Skeletal muscle cell (primary cell): Measurements from ENCODE around the gene SESN1.
"Not testable (repeated sequence)": the region's sequence is repeated elsewhere in the genome, so short reads cannot be mapped to it uniquely, and the experiment has no call there.

Experiments used
- DNase-seq: peaks from one replicate; pipeline ENCODE4 v3.0.0-alpha.2; 2010; ENCODE audit warnings: low read depth
- H3K4me3 ChIP-seq: 2 replicates; pipeline ENCODE4 v1.5.1; 2011; ENCODE audit warnings: low read depth, mild to moderate bottlenecking, control low read depth, low read length, moderate library complexity

The SESN1 gene

DNA sequence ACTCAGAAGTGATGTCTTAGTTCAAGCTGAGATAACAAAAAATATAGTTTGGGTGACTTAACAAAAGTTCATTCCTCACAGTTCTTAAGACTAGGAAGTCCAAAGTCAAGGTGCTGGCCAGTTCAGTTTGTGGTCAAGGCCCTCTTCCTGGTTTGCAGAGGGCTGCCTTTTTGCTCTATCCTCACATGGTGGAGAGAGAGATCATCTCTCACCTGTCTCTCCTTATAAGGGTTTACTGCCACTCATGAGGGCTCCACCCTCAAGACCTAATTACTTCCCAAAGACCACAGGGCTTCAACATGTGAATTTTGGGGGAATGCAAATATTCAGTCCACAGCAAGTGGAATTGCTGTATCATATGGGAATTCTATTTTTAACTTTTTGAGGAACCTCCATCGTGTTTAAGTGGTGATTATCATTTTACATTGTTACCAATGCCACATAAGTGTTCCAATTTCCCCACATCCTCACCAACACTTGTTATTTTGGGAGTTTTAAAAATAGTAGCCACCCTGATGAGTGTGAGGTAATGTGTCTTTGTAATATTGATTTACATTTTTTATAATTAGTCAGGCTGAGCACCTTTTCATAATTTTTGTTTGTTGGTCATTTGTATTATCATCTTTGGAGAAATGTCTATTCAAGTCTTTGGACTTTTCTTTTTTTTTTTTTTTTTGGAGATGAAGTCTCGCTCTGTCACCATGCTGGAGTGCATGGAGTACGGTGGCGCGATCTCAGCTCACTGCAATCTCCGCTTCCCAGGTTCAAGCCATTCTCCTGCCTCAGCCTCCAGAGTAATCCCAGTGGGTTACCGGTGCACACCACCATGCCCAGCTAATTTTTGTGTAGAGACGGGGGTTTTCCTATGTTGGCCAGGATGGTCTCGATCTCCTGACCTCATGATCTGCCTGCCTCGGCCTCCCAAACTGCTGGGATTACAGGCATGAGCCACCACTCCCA, 112.2 kb downstream of the SESN1 start:
- H3K4me3 ChIP-seq = no peak overlapping the region
- DNase-seq = no peak

DNA sequence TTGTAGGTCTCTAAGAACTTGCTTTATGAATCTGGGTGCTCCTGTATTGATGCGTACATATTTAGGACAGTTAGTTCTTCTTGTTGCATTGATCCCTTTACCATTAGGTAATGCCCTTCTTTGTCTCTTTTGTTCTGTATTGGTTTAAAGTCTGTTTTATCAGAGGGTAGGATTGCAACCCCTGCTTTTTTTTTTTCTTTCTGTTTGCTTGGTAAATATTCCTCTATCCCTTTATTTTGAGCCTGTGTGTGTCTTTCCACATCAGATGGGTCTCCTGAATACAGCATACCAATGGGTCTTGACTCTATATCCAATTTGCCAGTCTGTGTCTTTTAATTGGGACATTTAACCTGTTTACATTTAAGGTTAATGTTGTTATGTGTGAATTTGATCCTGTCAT, 116.0 kb downstream of the SESN1 start:
- DNase-seq = not testable (repeated sequence)

DNA sequence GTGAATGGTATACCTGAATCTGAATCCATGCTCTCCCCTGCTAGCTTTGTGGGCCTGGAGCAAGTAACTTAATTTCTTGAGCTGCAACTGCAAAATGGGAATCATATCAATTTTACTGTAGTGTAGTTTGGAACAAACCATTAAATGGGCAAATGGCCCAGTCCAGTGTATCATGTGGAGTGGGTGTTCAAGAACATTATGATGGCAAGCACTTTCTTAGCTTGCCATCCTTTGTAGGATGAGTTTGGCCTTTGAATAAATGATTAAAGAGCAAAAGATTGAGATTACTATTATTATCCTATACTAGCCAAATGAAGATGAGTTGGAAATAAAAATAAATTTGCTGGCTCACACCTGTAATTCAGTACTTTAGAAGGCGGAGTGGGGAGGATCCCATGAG, 120.4 kb downstream of the SESN1 start:
- no peak overlapping the region for H3K4me3 ChIP-seq
- no peak for DNase-seq

More for the DNA sequence above, 116.0 kb downstream of the SESN1 start:
- H3K4me3 ChIP-seq = not testable (repeated sequence)

DNA sequence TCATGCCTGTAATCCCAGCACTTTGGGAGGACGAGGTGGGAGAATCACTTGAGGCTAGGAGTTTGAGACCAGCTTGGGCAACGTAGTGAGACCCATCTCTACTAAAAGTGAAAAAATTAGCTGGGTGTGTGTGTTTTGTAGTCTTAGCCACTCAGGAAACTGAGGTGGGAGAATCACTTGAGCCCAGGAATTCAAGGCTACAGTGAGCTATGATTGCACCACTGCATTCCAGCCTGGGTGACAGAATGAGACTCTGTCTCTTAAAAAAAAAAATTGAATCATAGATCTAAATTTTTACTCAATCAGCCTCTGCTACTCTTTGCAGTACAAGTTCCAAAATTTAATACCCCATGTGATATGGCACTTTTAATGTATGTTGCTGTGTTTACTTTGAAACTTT, 124.9 kb downstream of the SESN1 start:
- DNase-seq = no peak
- no peak overlapping the region for H3K4me3 ChIP-seq

DNA sequence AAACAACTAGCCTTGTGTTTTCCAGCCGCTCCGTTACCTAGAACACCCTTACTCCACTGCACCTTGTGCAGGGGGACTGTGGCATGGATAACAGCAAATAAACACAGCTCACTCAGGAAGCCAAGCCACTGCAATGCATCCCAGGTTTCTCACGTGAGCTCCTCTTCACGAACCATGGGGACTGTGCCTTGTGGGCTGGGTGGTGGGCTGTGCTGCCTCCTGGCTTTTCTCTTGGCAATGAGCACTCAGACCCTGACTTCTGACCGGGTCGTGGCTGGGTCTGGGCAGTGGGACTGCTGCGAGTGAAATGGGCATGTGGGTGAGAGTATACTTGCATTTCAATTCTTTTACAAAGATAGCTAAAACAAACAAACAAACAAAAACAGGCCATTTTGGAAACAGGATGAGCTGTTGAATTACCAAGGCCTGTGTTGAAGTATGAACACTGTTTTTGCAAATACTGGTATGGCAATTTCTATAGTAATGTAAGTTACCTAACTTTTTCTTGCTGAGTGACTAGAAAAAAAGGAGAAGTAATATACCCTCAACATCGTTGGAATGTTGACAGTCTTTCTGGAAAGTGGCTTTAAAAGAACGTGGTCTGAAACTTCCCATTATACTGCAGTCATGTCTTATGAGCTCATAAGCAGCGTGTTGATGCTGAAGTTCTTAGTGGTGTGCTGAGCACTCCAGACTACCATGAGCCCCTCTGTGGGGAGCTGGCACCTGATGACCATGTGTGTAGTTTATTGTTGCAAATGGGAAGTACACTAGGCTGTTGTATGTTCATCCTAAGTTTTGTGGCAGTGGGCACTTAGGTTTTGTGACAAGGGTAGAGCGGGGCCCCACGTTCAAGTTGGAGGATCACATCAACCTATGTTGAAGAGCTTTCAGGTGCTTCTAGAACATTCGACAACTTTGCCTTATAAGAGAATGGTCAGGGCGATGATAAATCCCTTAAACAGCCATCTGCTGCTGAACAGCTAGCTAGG, 126.0 kb downstream of the SESN1 start:
- H3K4me3 ChIP-seq = no peak overlapping the region
- DNase-seq = no peak

DNA sequence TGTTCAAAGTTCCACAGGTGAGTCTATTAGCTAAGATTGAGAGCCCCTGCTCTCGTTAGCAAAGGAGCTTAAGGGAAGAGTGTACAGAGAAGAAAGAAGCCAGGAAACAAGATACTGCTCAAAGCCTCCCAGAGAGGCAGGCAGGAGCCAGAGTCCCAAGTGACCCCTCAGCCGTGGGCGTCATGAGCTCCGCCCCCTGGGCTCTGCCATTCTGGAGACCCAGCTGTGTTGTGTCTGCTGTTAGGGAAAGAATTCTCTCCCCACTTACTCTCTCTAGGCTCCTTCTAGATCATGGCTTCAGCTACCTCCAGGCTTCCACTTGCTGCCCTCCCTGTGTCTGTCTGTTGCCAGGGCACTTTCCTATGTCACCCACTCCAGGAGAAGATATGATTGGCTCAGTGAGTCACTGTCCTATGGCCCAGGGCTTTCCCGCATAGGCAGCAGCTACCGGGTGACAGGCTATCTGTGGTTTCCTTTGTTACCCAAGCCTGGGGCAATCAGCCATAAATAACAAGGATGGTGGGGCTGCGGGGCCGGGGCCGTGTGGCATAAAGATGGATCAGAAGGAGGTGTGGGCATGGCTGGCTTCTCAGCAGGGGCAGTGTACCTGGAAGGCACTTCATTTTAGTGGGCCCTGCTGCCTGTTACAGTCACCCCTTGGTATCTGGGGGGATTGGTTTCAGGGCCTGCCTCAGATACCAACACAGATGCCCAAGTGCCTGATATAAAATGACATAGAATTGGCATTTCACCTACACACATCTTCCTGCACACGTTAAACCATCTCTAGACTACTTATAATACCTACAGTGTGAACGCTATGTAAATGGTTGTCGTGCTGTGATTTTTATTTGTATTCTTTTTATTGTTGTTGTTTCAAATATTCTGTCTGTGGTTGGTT, 127.5 kb downstream of the SESN1 start:
- no peak overlapping the region for H3K4me3 ChIP-seq
- no peak for DNase-seq

DNA sequence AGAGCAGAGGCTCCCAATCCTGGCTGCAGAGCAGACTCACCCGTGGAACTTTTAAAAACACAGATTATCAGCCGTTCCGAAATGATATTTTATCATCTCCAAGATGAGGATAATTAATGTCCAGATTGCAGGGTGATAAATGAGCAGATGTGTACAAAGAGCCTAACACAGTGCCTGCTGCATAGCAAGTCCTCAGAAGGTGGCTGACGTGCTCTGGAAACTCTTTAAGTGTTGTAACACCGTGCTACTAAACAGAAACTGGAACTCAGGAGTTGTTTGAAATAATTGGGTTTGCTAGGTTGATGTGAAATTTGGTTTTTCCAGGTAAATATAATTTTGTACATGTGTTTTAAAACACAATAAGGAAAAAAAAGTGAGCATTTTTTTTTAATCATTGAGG, 128.4 kb downstream of the SESN1 start:
- no peak for DNase-seq
- H3K4me3 ChIP-seq = no peak overlapping the region

DNA sequence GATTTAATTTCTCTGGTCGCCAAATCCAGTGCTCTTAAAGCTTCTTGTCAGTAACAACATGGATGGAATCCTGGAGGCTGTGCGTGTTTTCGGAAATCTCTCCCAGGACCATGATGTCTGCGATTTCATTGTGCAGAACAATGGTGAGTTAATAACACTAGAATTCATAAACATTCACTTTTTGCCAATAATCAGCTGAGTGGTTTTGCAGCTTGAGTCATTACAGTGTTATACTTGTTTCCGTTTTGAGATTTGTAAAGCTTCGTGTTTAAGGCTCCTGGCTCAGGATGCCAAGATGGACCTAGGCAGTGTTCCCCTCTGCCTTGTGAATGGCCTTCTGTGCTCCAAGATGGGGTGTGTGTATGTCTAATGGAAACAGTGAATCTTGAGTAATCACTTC, 132.7 kb downstream of the SESN1 start:
- H3K4me3 ChIP-seq = no peak overlapping the region
- peak; percentile 75 for DNase-seq

DNA sequence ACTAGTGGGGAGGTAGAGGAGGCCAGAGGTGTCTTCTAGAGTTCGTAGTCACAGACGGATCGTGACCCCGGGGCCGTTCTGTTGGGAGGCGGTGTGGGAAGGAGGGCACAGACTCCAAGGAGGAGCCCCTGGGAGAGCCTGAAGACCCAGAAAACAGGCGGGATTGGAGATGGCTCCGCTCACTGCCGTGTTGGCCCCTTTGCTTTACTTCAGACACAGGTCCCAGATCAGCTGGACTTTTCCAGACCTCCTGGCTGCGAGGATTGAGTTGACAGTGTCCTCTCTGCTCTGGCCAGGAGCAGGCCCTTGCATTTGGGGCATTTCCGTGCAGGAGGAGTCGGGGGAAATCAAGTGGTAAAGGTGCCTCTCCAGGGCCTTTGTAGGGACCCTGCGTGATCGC, 133.6 kb downstream of the SESN1 start:
- no peak for DNase-seq
- H3K4me3 ChIP-seq = no peak overlapping the region

DNA sequence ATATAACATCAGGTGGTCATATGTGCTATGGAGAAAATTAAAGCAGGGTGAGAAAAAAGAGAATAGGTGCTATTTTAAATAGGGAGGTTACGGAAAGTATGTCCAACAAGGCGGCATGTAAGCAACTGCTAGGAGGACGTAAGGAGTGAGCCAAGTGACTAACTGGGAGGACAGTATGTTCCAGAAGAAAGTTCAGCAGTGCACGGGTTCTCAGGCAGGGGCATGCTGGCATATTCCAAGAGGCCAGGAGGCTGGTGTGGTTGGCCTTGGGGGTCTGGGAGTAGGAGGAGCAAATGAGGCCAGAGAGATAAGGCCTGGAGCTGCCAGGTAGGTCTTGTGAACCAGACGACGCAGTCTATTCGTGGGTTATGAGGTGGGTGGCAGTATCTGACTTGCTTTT, 134.0 kb downstream of the SESN1 start:
- DNase-seq = no peak
- no peak overlapping the region for H3K4me3 ChIP-seq

DNA sequence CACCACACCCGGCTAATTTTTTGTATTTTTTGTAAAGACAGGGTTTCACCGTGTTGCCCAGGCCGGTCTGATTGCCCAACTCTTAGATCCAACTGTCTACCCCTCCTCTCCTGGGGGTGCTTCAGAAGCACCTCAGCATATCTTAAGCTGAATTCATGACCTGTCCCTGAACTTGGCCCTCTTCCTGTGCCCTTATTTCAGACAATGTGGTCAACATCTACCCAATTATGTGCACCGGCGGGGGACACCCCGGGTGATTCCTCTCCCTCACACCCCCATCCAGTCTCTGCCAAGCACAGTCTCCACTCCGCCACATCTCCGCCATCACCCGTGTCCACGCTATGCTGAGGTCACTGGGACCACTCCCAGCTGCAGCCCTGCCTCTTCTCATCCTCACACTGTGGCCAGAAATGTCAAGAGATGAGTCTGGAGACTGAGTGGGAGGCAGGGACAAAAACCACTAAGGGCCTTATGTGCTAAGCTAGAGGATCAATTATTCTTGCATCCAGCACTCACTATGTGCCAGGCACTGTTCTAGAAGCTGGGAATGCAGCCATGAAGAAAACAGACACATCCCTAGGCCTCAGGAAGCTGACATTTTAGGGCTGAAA, 134.6 kb downstream of the SESN1 start:
- no peak for DNase-seq
- no peak overlapping the region for H3K4me3 ChIP-seq

DNA sequence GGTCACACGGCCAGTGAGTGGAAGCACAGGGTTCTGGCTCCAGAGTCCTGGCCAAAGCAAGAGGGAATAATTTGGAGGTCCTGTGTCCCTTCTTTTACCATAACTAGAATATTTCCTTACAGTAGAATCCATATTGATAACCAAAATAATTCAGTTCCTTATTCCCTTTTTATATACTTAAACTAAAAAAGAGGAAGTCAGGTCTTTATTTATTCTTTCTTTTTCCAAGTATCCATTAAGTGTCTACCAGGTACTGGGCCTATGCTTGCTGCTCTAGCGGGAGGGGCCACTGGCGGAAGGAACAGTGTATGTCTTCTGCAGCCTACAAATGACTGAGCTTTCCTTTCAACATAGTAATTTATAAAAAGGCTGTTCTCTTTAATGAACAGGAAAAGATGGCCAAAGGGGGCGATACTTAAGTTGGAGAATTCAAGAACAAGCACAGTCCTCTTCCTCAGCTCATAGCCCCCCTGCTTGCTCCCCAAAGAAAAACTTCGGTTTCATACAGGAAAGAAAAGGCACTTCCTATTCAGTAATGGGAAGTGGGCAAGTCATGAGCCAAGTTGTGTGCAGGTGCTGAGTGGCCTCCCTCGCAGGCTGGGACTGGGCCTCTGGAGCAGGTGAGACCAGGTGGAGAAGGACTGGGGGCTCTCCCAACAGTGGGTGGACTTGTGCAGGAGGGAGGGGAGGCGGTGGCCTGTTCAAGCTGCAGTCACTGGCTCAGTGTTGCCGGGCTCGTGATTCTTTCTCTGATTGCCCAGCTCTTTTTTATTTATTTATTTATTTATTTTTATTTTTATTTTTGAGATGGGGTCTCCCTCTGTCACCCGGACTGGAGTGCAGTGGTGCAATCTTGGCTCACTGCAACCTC, 135.5 kb downstream of the SESN1 start:
- no peak for DNase-seq

DNA sequence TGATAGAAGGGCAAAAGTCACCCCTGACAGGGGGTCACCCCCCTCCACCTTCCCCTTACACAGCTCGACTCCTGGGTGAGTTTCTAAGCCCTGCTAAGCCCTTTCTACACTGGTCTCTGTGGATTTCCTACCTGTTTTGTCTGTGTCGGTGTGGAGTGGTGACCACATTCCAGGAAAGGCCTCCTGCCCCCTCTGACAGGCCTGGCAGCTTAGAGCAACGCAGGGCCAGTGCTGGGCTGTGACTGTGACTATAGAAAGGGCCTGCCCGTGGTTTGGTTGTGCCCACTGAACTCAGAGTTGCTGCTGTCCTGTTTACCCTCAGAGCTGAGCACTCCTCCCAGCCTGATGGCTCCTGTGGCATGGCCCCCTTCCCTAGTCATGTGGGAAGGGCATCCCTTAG, 137.4 kb downstream of the SESN1 start:
- no peak for DNase-seq
- H3K4me3 ChIP-seq = no peak overlapping the region

More for the DNA sequence above, 135.5 kb downstream of the SESN1 start:
- no peak overlapping the region for H3K4me3 ChIP-seq

DNA sequence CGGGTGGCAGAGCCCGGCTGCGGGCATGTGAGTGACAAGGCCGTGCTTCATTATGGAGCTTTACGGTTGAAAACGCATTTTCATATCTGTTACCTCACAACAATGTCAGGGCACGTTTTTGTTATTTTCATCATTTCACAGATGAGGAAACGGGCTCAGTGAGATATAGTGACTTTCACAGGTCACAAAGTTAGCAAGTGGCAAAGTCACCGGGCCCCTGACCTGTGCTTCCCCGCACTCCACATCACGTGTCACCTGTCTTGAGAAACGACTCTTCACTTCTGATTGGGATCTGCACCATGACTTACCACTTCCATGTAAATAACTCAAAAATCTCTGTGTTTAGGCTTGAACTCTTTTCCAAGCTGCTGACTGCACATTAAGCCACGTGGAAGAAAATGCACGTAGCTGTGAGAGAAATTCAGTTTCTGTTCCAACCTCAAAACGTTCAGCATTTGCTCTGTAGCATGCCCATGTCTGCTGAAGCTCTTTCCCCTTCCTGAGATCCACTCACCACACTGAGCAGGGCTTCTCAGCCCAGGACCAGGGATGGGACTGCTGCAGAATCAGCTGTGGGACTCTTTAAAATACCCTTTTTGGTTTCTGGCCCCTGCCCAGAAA, 139.2 kb downstream of the SESN1 start:
- no peak for DNase-seq
- H3K4me3 ChIP-seq = no peak overlapping the region

DNA sequence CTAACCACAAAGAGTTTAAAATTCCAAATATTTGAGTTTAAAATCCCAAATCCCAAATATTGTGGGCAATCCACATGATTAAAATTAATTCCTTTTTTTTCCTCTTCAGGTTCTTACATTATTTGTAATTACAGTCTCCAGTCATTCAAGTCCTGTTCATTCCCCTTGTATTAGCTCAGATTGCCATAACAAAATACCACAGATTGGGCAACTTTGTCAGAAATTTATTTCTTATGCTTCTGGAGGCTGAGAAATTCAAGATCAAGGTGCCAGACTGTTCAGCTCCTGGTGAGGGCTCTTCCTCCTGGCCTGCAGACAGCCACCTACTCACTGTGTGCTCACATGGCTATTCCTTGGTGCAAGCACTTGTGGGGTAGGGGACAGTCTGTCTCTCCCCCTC, 141.0 kb downstream of the SESN1 start:
- H3K4me3 ChIP-seq = no peak overlapping the region
- DNase-seq = no peak

DNA sequence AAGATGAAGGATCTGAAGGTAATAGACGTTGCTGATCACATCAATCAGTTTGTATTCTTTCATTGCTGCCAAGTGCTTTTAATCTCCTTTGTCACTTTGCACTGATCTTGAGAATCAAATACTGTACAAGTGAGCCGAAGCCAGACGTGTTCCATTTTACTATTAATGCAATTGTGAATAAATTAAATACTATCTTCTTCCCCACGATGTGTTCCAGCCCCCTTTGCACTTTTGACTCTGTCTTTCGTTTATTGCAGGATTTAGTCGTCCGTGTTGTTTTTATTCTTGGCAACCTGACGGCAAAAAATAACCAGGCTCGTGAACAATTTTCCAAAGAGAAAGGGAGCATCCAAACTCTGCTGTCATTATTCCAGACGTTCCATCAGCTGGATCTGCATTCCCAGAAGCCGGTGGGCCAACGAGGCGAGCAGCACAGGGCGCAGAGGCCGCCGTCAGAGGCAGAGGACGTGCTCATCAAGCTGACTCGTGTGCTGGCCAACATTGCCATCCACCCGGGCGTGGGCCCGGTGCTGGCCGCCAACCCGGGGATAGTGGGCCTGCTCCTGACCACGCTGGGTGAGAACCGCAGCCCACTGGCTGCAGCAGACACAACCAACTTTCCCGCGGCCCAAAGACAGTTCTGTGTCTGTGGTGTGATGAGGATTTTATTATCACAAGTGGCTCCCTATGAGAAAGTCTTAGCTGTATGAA, 141.7 kb downstream of the SESN1 start:
- no peak for DNase-seq
- H3K4me3 ChIP-seq = no peak overlapping the region
